Activated CD4-positive, alpha-beta T cell treated with anti-CD3 and anti-CD28 coated beads for 36 hours (primary cell): ENCODE results near the gene ABCG4. TPM values are rescaled to one million over a fixed set of nuclear protein-coding genes. Genes with fewer than 3 reads are reported as not detected.
A peak's percentile ranks its signal among the peaks of the same experiment; 100 is the strongest.

Experiments
- ATAC-seq: fragments of 200-7000 bp; cut with Tn5 transposase; one replicate; pipeline ENCODE4 v1.10.0; 2021; ENCODE audit warnings: mild to moderate bottlenecking, moderate library complexity
- CTCF ChIA-PET: fragments of 350-600 bp; sonication (Branson Sonifier 250); formaldehyde crosslinking; loops from one replicate; lab custom pipeline; 2021; ENCODE audit warnings: antibody characterized with exemption; lab: Charles Lee
- POLR2A ChIA-PET: fragments of 350-600 bp; sonication (Branson Sonifier 250); formaldehyde crosslinking; loops from one replicate; lab custom pipeline; 2021; ENCODE audit warnings: antibody characterized with exemption, inconsistent platforms; lab: Charles Lee
- DNase-seq: peaks from one replicate; pipeline ENCODE4 v3.0.0-alpha.2; 2020
- H3K27ac Mint-ChIP-seq: one replicate; pipeline ENCODE4 v1.8.0; 2021; ENCODE audit warnings: mixed read lengths
- H3K27me3 Mint-ChIP-seq: one replicate; pipeline ENCODE4 v1.8.0; 2021; ENCODE audit warnings: mixed read lengths
- H3K36me3 Mint-ChIP-seq: one replicate; pipeline ENCODE4 v1.8.0; 2021; ENCODE audit warnings: low read depth, mixed read lengths
- H3K4me1 Mint-ChIP-seq: one replicate; pipeline ENCODE4 v1.8.0; 2021; ENCODE audit warnings: mixed read lengths
- H3K4me3 Mint-ChIP-seq: one replicate; pipeline ENCODE4 v1.8.0; 2021; ENCODE audit warnings: mild to moderate bottlenecking, moderate library complexity, mixed read lengths
- H3K9me3 Mint-ChIP-seq: one replicate; pipeline ENCODE4 v1.8.0; 2021; ENCODE audit warnings: low read depth, mixed read lengths
- intact Hi-C, 2 experiments: fragments of 100-400 bp; cut with DNase I in 1 of 2; cut with micrococcal nuclease in 1 of 2; formaldehyde crosslinking; loops; one replicate each; pipeline versions ENCODE4 v1.14.2 to v1.15.1; 2022 to 2024; cut with DNase I, micrococcal nuclease
- total RNA-seq, 2 experiments: library from RNA; stranded (reverse); gene quantifications; one replicate each; pipeline ENCODE4 v1.2.3, GENCODE V29; 2021

The ABCG4 gene
- total RNA-seq, 2 experiments from 2014 or later, result not detected

GRCh38 chr11:119205574-119206510 lies 57.0 kb downstream of the ABCG4 start, which contains the start of gene CBL:
CBL (plus strand) TSS chr11:119206339; CDS start chr11:119206418, 79 bp downstream.
- peak within 1 kb of the TSS; percentile 94 for H3K27ac Mint-ChIP-seq
- H3K9me3 Mint-ChIP-seq, result no peaks in the 10 kb centered on the region
- DNase-seq (peak; percentile 99), ATAC-seq (peak; percentile 85)
- intact Hi-C loops, result loop anchor here (1.0 to 5.0 kb wide), 18 partner anchors 12 to 415 kb away; partner anchors contain the start of genes HINFP (in 2 of the 2), C2CD2L (in 1 of the 2), DDX6 (in 1 of the 2) and HYOU1 (in 1 of the 2)
- no peaks in the 10 kb centered on the region for H3K27me3 Mint-ChIP-seq
- H3K4me1 Mint-ChIP-seq, result peaks cover 27% of the 10 kb centered on the region
- peaks cover 7% of the 10 kb centered on the region for H3K36me3 Mint-ChIP-seq
- peak within 1 kb of the TSS; percentile 98 for H3K4me3 Mint-ChIP-seq
- ChIA-PET CTCF (interaction anchor here (0.5 to 3.9 kb wide), 31 partner anchors 8 to 548 kb away, joined by 3 to 30 read pairs (median 4); partner anchors contain the start of genes DPAGT1, HINFP and VPS11), POLR2A (interaction anchor here (1.7 kb wide), 1 partner anchor 121 kb away, joined by 8 read pairs; the partner anchor contains the start of gene HMBS)

- ATAC-seq (peak; percentile 48), DNase-seq (peak; percentile 78)
- H3K27ac Mint-ChIP-seq, result peak overlapping the region; percentile 94
- intact Hi-C loops, result loop anchor here (1.0 to 5.0 kb wide), 17 partner anchors 12 to 416 kb away; partner anchors contain the start of genes HINFP (in 2 of the 2), C2CD2L (in 1 of the 2), DDX6 (in 1 of the 2) and HYOU1 (in 1 of the 2)
- ChIA-PET CTCF (interaction anchor here (0.7 to 3.9 kb wide), 27 partner anchors 8 to 441 kb away, joined by 3 to 30 read pairs (median 4); partner anchors contain the start of genes DPAGT1, HINFP and VPS11), POLR2A (interaction anchor here (0.8 to 1.7 kb wide), 2 partner anchors 22 to 122 kb away, joined by 3 to 8 read pairs; partner anchors contain the start of gene HMBS)
- H3K36me3 Mint-ChIP-seq, result peaks cover 7% of the 10 kb centered on the region
- H3K4me1 Mint-ChIP-seq, result peaks cover 27% of the 10 kb centered on the region
- peak overlapping the region; percentile 98 for H3K4me3 Mint-ChIP-seq
- H3K27me3 Mint-ChIP-seq, result no peaks in the 10 kb centered on the region
- H3K9me3 Mint-ChIP-seq, result no peaks in the 10 kb centered on the region
Observed at GRCh38 chr11:119206511-119207414, 57.9 kb downstream of the ABCG4 start.

DNA sequence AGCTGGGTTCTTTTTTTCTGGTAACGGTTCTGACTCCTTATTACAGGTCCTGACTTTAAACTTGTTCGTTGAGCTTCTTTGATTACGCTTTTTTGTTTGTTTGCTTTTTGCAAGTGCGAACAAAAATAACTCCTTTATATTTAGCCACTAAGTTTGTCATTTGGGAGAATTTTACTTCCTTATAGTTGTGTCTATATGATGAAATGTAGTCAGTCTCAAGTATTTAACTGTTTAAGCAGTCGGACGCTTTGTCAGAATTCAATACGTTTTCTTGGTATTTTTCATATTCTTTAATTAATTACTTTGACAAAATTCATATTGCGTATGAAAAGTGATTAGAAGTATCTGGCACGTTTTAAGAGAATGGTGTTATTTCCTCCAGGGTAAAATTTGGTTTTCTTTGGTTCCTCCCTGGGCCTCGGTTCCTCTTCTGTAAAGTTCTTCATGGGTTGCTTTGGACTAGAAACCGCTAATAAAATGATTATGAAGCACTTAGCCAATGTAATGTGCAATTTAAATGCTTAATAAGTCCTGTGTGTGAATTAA lies 58.6 kb downstream of the ABCG4 start:
- H3K4me3 Mint-ChIP-seq, result peak overlapping the region; percentile 98
- ATAC-seq, result no peak
- no peak for DNase-seq
- ChIA-PET POLR2A (interaction anchor here (0.8 kb wide), 1 partner anchor 23 kb away, joined by 3 read pairs; no protein-coding TSS in a partner anchor), CTCF (interaction anchor here (0.9 to 3.9 kb wide), 9 partner anchors 10 to 116 kb away, joined by 3 to 30 read pairs (median 6); no protein-coding TSS in a partner anchor)
- H3K9me3 Mint-ChIP-seq, result no peaks in the 10 kb centered on the region
- peaks cover 27% of the 10 kb centered on the region for H3K4me1 Mint-ChIP-seq
- peak overlapping the region; percentile 94 for H3K27ac Mint-ChIP-seq
- H3K27me3 Mint-ChIP-seq, result no peaks in the 10 kb centered on the region
- intact Hi-C loops, result loop anchor here (1.0 to 5.0 kb wide), 7 partner anchors 11 to 417 kb away; partner anchors contain the start of genes DDX6 (in 1 of the 2), HINFP (in 1 of the 2), RPS25 (in 1 of the 2) and TRAPPC4 (in 1 of the 2)
- H3K36me3 Mint-ChIP-seq, result peaks cover 7% of the 10 kb centered on the region

DNA sequence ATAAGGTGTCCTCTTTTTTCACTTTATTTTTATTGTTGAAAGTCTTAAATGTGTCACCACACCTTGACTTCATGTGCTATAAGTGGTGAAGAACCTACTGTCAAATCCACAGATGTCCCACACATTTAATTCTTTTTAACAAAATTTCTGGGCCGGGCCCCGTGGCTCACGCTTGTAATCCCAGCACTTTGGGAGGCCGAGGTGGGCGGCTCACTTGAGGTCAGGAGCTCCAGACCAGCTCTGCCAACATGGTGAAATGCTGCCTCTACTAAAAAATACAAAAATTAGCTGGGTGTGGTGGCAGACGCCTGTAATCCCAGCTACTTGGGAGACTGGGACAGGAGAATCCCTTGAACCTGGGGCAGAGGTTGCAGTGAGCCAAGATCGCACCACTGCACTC lies 60.3 kb downstream of the ABCG4 start:
- no peak overlapping the region for H3K4me3 Mint-ChIP-seq
- peaks cover 33% of the 10 kb centered on the region for H3K4me1 Mint-ChIP-seq
- no peaks in the 10 kb centered on the region for H3K9me3 Mint-ChIP-seq
- peak overlapping the region; percentile 40 for H3K27ac Mint-ChIP-seq
- ChIA-PET CTCF (interaction anchor here (0.6 to 4.2 kb wide), 5 partner anchors 12 to 114 kb away, joined by 3 to 13 read pairs (median 3); no protein-coding TSS in a partner anchor), POLR2A (interaction anchor here (0.6 to 0.7 kb wide), 2 partner anchors 68 to 139 kb away, joined by 3 to 6 read pairs; no protein-coding TSS in a partner anchor)
- intact Hi-C loops, result loop anchor here in 1 of 2 experiments (5.0 kb wide), 3 partner anchors 58 to 113 kb away; partner anchors contain the start of gene HINFP
- peaks cover 7% of the 10 kb centered on the region for H3K36me3 Mint-ChIP-seq
- ATAC-seq (no peak), DNase-seq (no peak)
- H3K27me3 Mint-ChIP-seq, result no peaks in the 10 kb centered on the region

DNA sequence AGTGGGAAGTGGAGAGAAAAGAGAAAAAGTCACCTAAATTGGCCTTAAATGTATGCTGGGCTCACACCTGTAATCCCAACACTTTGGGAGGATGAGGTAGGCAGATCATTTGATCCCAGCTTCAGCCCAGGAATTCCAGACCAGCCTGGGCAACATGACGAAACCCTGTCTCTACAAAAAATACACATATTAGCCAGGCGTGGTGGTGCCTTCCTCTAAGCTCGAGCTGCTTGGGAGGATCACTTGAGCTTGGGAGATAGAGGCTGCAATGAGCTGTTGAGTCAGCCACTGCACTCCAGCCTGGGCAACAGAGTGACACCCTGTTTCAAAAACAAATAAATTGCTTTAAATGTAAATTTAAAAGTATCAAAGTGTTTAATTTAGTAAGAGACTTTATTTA lies 61.2 kb downstream of the ABCG4 start:
- peaks cover 7% of the 10 kb centered on the region for H3K36me3 Mint-ChIP-seq
- no peak for ATAC-seq

More for the DNA sequence above, 61.2 kb downstream of the ABCG4 start:
- H3K27me3 Mint-ChIP-seq, result no peaks in the 10 kb centered on the region
- peaks cover 39% of the 10 kb centered on the region for H3K4me1 Mint-ChIP-seq
- intact Hi-C loops, result no loop called here
- no peak for DNase-seq
- ChIA-PET CTCF (interaction anchor here (0.6 to 4.2 kb wide), 3 partner anchors 13 to 113 kb away, joined by 3 to 13 read pairs (median 5); no protein-coding TSS in a partner anchor), POLR2A (interaction anchor here (0.6 kb wide), 2 partner anchors 12 to 138 kb away, joined by 5 to 6 read pairs; no protein-coding TSS in a partner anchor)
- no peak overlapping the region for H3K4me3 Mint-ChIP-seq
- no peaks in the 10 kb centered on the region for H3K9me3 Mint-ChIP-seq
- peak overlapping the region; percentile 33 for H3K27ac Mint-ChIP-seq

Other genes with a start within 250 kb of the ABCG4 start
- gene BCL9L, start 223.1 kb upstream of the ABCG4 start, total RNA-seq, result 10 to 100 TPM; 34.5 to 58.5 TPM
- under 1 TPM; 0.19 to 0.32 TPM for gene UPK2, start 192.8 kb upstream of the ABCG4 start, total RNA-seq
- gene FOXR1, start 177.3 kb upstream of the ABCG4 start, total RNA-seq, result not detected
- gene CENATAC, start 150.9 kb upstream of the ABCG4 start, total RNA-seq, result 10 to 100 TPM; 23.7 to 26.2 TPM
- 1,000 to 10,000 TPM; 1,590 to 1,820 TPM for gene RPS25, start 130.7 kb upstream of the ABCG4 start, total RNA-seq
- gene TRAPPC4, start 130.3 kb upstream of the ABCG4 start, total RNA-seq, result 10 to 100 TPM; 62.2 to 81.9 TPM
- 10 to 100 TPM; 26.2 to 36.2 TPM for gene SLC37A4, start 118.2 kb upstream of the ABCG4 start, total RNA-seq
- 100 to 1,000 TPM; 104 to 114 TPM for gene HYOU1, start 91.8 kb upstream of the ABCG4 start, total RNA-seq
- gene VPS11, start 81.2 kb upstream of the ABCG4 start, total RNA-seq, result 10 to 100 TPM; 20.5 to 25.4 TPM
- gene HMBS, start 64.2 kb upstream of the ABCG4 start, total RNA-seq, result 10 to 100 TPM; 39.8 to 41.8 TPM
- gene DPAGT1, start 47.2 kb upstream of the ABCG4 start, total RNA-seq, result 10 to 100 TPM; 57.8 to 73.5 TPM
- 10 to 100 TPM; 15.9 to 16.3 TPM for gene C2CD2L, start 41.7 kb upstream of the ABCG4 start, total RNA-seq
- gene HINFP, start 27.5 kb upstream of the ABCG4 start, total RNA-seq, result 10 to 100 TPM; 24.0 to 27.2 TPM
- gene NLRX1, start 19.7 kb downstream of the ABCG4 start, total RNA-seq, result 10 to 100 TPM; 18.2 to 25.0 TPM
- gene NHERF4, start 36.4 kb downstream of the ABCG4 start, total RNA-seq, result under 1 TPM in 1 of 2 experiments, not detected in 1; 0.21 TPM
- 10 to 100 TPM; 29.3 to 33.2 TPM for gene CBL, start 57.3 kb downstream of the ABCG4 start, total RNA-seq
- 1 to 10 TPM; 6.8 to 6.9 TPM for gene MCAM, start 168.1 kb downstream of the ABCG4 start, total RNA-seq
- gene RNF26, start 185.5 kb downstream of the ABCG4 start, total RNA-seq, result 10 to 100 TPM; 29.9 TPM
- gene C1QTNF5, start 191.8 kb downstream of the ABCG4 start, total RNA-seq, result not detected
- not detected for gene MFRP, start 197.7 kb downstream of the ABCG4 start, total RNA-seq
- under 1 TPM; 0.58 to 0.71 TPM for gene USP2, start 232.6 kb downstream of the ABCG4 start, total RNA-seq